ENCODE measurements around the gene EHBP1L1.

GRCh38 chr11:65617136-65617850, 41.4 kb downstream of the EHBP1L1 start:
- no peak for TF ChIP-seq CTCF (IDR thresholded peaks at IDR 0.05)
- no peak for TF ChIP-seq ZFX (IDR thresholded peaks at IDR 0.05; ENCODE audit: borderline replicate concordance)
